ENCODE results near the gene AFTPH.

Gene AFTPH

GRCh38 chr2:64523666-64524603 lies at the start of gene AFTPH:
AFTPH (plus strand) TSS chr2:64524328; CDS start chr2:64551475, 27,147 bp downstream.
- DNase-seq = peak; percentile 82

- DNase-seq = no peak
These were observed 49.5 kb upstream of the AFTPH start for GRCh38 chr2:64474636-64475035.

- DNase-seq = no peak
These were observed 47.1 kb upstream of the AFTPH start for GRCh38 chr2:64477037-64477436.

GRCh38 chr2:64477979-64478378 lies 46.1 kb upstream of the AFTPH start:
- DNase-seq = no peak

GRCh38 chr2:64478502-64479230 lies 45.5 kb upstream of the AFTPH start:
- DNase-seq = no peak

GRCh38 chr2:64479259-64480117 lies 44.6 kb upstream of the AFTPH start:
- DNase-seq = no peak

GRCh38 chr2:64481665-64482064 lies 42.5 kb upstream of the AFTPH start:
- no peak for DNase-seq

- DNase-seq = no peak
These were observed 41.9 kb upstream of the AFTPH start for GRCh38 chr2:64482243-64482642.

- no peak for DNase-seq
These were observed 41.2 kb upstream of the AFTPH start for GRCh38 chr2:64482765-64483504.

- DNase-seq = no peak
These were observed 38.8 kb upstream of the AFTPH start for GRCh38 chr2:64485331-64485730.

- no peak for DNase-seq
These were observed 38.2 kb upstream of the AFTPH start for GRCh38 chr2:64485961-64486360.

GRCh38 chr2:64487256-64488049 lies 36.7 kb upstream of the AFTPH start:
- no peak for DNase-seq

GRCh38 chr2:64488050-64488974 lies 35.8 kb upstream of the AFTPH start:
- no peak for DNase-seq

- DNase-seq = no peak
These were observed 34.9 kb upstream of the AFTPH start for GRCh38 chr2:64489081-64489751.

GRCh38 chr2:64491426-64491825 lies 32.7 kb upstream of the AFTPH start:
- DNase-seq = no peak

- no peak for DNase-seq
These were observed 31.9 kb upstream of the AFTPH start for GRCh38 chr2:64492272-64492671.

- DNase-seq = no peak
These were observed 31.3 kb upstream of the AFTPH start for GRCh38 chr2:64492821-64493220.

GRCh38 chr2:64493788-64494187 lies 30.3 kb upstream of the AFTPH start:
- DNase-seq = no peak

- DNase-seq = no peak
These were observed 25.7 kb upstream of the AFTPH start for GRCh38 chr2:64498438-64498837.

GRCh38 chr2:64500549-64500948 lies 23.6 kb upstream of the AFTPH start:
- no peak for DNase-seq

All from NCI-H524 treated with DMSO at 0.1 percent for 48 hours (cell line).